GM23338 (cell line): ENCODE data around the gene PHKA2. TPM values are rescaled to one million over a fixed set of nuclear protein-coding genes. Genes with fewer than 3 reads are reported as not detected.

Experiments
- ATAC-seq: fragments of 200-7000 bp; cut with Tn5 transposase; 3 replicates; pipeline ENCODE4 v1.9.1; 2020
- DNase-seq: peaks from one replicate; pipeline ENCODE4 v3.0.0-alpha.2; 2015; ENCODE audit warnings: low spot score
- H2AFZ ChIP-seq: fragments of 200-600 bp; sonication (generic); 2 replicates; pipeline ENCODE4 v1.8.0; 2016; ENCODE audit warnings: antibody characterized with exemption, mild to moderate bottlenecking, moderate library complexity
- H3F3A ChIP-seq: fragments of 200-600 bp; sonication (generic); replicated peaks from 2 replicates; pipeline ENCODE4 v1.8.0; 2017; ENCODE audit warnings: antibody characterized with exemption, mixed run types, low read depth
- H3K27ac ChIP-seq: fragments of 200-600 bp; sonication (generic); 2 replicates; pipeline ENCODE4 v1.6.1; 2016; ENCODE audit warnings: low read depth
- H3K27me3 ChIP-seq: fragments of 200-600 bp; sonication (generic); 2 replicates; pipeline ENCODE4 v1.8.0; 2016; ENCODE audit warnings: mild to moderate bottlenecking, mixed run types, moderate library complexity; ENCODE audit not compliant: insufficient read depth
- H3K36me3 ChIP-seq: fragments of 200-600 bp; sonication (generic); 2 replicates; pipeline ENCODE4 v1.8.0; 2016; ENCODE audit warnings: mild to moderate bottlenecking; ENCODE audit not compliant: insufficient read depth
- H3K4me1 ChIP-seq: fragments of 200-600 bp; sonication (generic); 2 replicates; pipeline ENCODE4 v1.8.0; 2016; ENCODE audit warnings: mild to moderate bottlenecking, moderate library complexity; ENCODE audit not compliant: insufficient read depth
- H3K4me2 ChIP-seq: fragments of 200-600 bp; sonication (generic); 2 replicates; pipeline ENCODE4 v1.7.1; 2017; ENCODE audit warnings: mixed run types
- H3K4me3 ChIP-seq: fragments of 200-600 bp; sonication (generic); 2 replicates; pipeline ENCODE4 v1.6.1; 2016; ENCODE audit warnings: mixed run types
- H3K79me2 ChIP-seq: fragments of 200-600 bp; sonication (generic); replicated peaks from 2 replicates; pipeline ENCODE4 v1.8.0; 2017; ENCODE audit warnings: mild to moderate bottlenecking; ENCODE audit not compliant: insufficient read depth
- H3K9me2 ChIP-seq: fragments of 200-600 bp; sonication (generic); 2 replicates; pipeline ENCODE4 v1.8.0; 2017; ENCODE audit not compliant: insufficient read depth
- H4K20me1 ChIP-seq: fragments of 200-600 bp; sonication (generic); replicated peaks from 2 replicates; pipeline ENCODE4 v1.8.0; 2017; ENCODE audit warnings: mild to moderate bottlenecking; ENCODE audit not compliant: insufficient read depth
- H3K27ac Mint-ChIP-seq: 2 replicates; pipeline ENCODE4 v1.8.0; 2020; ENCODE audit warnings: inconsistent platforms, mild to moderate bottlenecking, moderate library complexity, mixed read lengths
- H3K27me3 Mint-ChIP-seq: 3 replicates; pipeline ENCODE4 v1.8.0; 2022; ENCODE audit warnings: low read depth, mild to moderate bottlenecking, moderate library complexity, mixed read lengths, inconsistent platforms; ENCODE audit not compliant: insufficient read depth, poor library complexity
- H3K36me3 Mint-ChIP-seq: 3 replicates; pipeline ENCODE4 v1.8.0; 2021; ENCODE audit warnings: low read depth, mild to moderate bottlenecking, inconsistent platforms, moderate library complexity, mixed read lengths
- H3K4me1 Mint-ChIP-seq: 3 replicates; pipeline ENCODE4 v1.8.0; 2020; ENCODE audit warnings: mild to moderate bottlenecking, inconsistent platforms, mixed read lengths
- H3K4me3 Mint-ChIP-seq: 3 replicates; pipeline ENCODE4 v1.8.0; 2021; ENCODE audit warnings: moderate library complexity, mild to moderate bottlenecking, inconsistent platforms, mixed read lengths
- H3K9me3 Mint-ChIP-seq: 3 replicates; pipeline ENCODE4 v1.8.0; 2020; ENCODE audit warnings: moderate library complexity, mild to moderate bottlenecking, inconsistent platforms, mixed read lengths
- CREB1 ChIP-seq: fragments of 250-450 bp; sonication (Bioruptor Pico); IDR thresholded peaks from 2 replicates; pipeline ENCODE4 v1.5.0; 2020; ENCODE audit warnings: low read depth, mild to moderate bottlenecking, moderate library complexity
- CTCF ChIP-seq, 2 experiments: fragments of 200-600 bp in 1 of 2; sonication (generic) in 1 of 2; conservative IDR thresholded peaks; 2 replicates each; pipeline versions ENCODE4 v1.5.1 to v1.6.1; 2016 to 2017; ENCODE audit warnings: antibody characterized with exemption in 2 of 2, low read depth in 2 of 2, mild to moderate bottlenecking in 2 of 2, moderate library complexity in 1 of 2
- ETS1 ChIP-seq: IDR thresholded peaks from 2 replicates; pipeline ENCODE4 v1.6.1; 2016; ENCODE audit warnings: antibody characterized with exemption
- EZH2 ChIP-seq: fragments of 200-600 bp; sonication (generic); IDR thresholded peaks from one replicate; pipeline ENCODE4 v1.8.0; 2017; ENCODE audit warnings: antibody characterized with exemption, mild to moderate bottlenecking, low read depth; ENCODE audit not compliant: unreplicated experiment
- EZH2phosphoT487 ChIP-seq: fragments of 200-600 bp; sonication (generic); IDR thresholded peaks from one replicate; pipeline ENCODE4 v1.8.1; 2018; ENCODE audit warnings: antibody characterized with exemption; ENCODE audit not compliant: unreplicated experiment
- JUNB ChIP-seq: IDR thresholded peaks from one replicate; pipeline ENCODE4 v1.6.1; 2016; ENCODE audit warnings: antibody characterized with exemption; ENCODE audit not compliant: unreplicated experiment
- NANOG ChIP-seq: IDR thresholded peaks from 2 replicates; pipeline ENCODE4 v1.6.1; 2016; ENCODE audit warnings: antibody characterized with exemption, borderline replicate concordance
- POLR2AphosphoS5 ChIP-seq: IDR thresholded peaks from 2 replicates; pipeline ENCODE4 v1.6.1; 2016; ENCODE audit warnings: antibody characterized with exemption, low read depth
- REST ChIP-seq: IDR thresholded peaks from one replicate; pipeline ENCODE4 v1.6.1; 2018; ENCODE audit warnings: antibody characterized with exemption; ENCODE audit not compliant: unreplicated experiment
- STAT1 ChIP-seq: IDR thresholded peaks from one replicate; pipeline ENCODE4 v1.6.1; 2016; ENCODE audit warnings: antibody characterized with exemption; ENCODE audit not compliant: unreplicated experiment
- ZNF114 ChIP-seq: fragments of 250-450 bp; sonication (Bioruptor Pico); IDR thresholded peaks from 2 replicates; pipeline ENCODE4 v1.5.0; 2020; ENCODE audit warnings: mild to moderate bottlenecking, moderate library complexity
- ZNF331 ChIP-seq: fragments of 250-450 bp; sonication (Bioruptor Pico); IDR thresholded peaks from 2 replicates; pipeline ENCODE4 v1.5.0; 2020; ENCODE audit warnings: low read depth, mild to moderate bottlenecking, moderate library complexity
- ZNF462 ChIP-seq: fragments of 250-450 bp; sonication (Bioruptor Pico); IDR thresholded peaks from 2 replicates; pipeline ENCODE4 v1.5.0; 2020; ENCODE audit warnings: mild to moderate bottlenecking, moderate library complexity
- polyA plus RNA-seq: library from polyadenylated mRNA; unstranded; fragments of >200 nt; fragmentation: Nextera tagmentation; extraction: Ambion mirVana; gene quantifications from 2 replicates; pipeline ENCODE4 v1.2.1, GENCODE V29; 2016
- total RNA-seq: library from RNA; depleted of rRNA; stranded (reverse); fragments of >200 nt; shearing (Covaris generic); gene quantifications from 2 replicates; pipeline ENCODE4 v1.2.3, GENCODE V29; 2014

PHKA2 gene
- total and polyA plus RNA-seq, 2 experiments from 2014 or later: 8.0 to 23.9 TPM

GRCh38 chrX:18964901-18965300, 19.0 kb downstream of the PHKA2 start (continued):
- no peak for TF ChIP-seq ETS1
- no peak for TF ChIP-seq EZH2phosphoT487

GRCh38 chrX:18964026-18964425, 19.9 kb downstream of the PHKA2 start:
- H3K4me1 Mint-ChIP-seq: peaks cover 14% of the 10 kb centered on the region
- Histone ChIP-seq H3K36me3 (no peaks in the 10 kb centered on the region), H3F3A (no peaks in the 10 kb centered on the region), H3K4me2 (no peak overlapping the region), H4K20me1 (no peaks in the 10 kb centered on the region), H3K4me3 (no peak overlapping the region), H3K9me2 (no peaks in the 10 kb centered on the region), H3K27ac (no peak overlapping the region), H3K79me2 (no peaks in the 10 kb centered on the region; the same call in none of the 2 replicates), H2AFZ (no peak overlapping the region), H3K4me1 (no peaks in the 10 kb centered on the region), H3K27me3 (no peaks in the 10 kb centered on the region)
- no peak for ATAC-seq
- H3K36me3 Mint-ChIP-seq: no peaks in the 10 kb centered on the region
- no peaks in the 10 kb centered on the region for H3K9me3 Mint-ChIP-seq
- no peak for DNase-seq
- H3K4me3 Mint-ChIP-seq: no peak overlapping the region
- no peak overlapping the region for H3K27ac Mint-ChIP-seq
- H3K27me3 Mint-ChIP-seq: no peaks in the 10 kb centered on the region
- no peak for TF ChIP-seq STAT1
- no peak for TF ChIP-seq JUNB
- no peak for TF ChIP-seq NANOG
- TF ChIP-seq REST: no peak
- no peak for TF ChIP-seq CTCF (conservative IDR thresholded peaks at IDR 0.05; ENCODE audit: low read depth in 2 of 2)
- no peak for TF ChIP-seq CREB1 (CRISPR knock-in tag)
- TF ChIP-seq POLR2AphosphoS5: no peak
- no peak for TF ChIP-seq ZNF331 (CRISPR knock-in tag)
- no peak for TF ChIP-seq ZNF114 (CRISPR knock-in tag)
- no peak for TF ChIP-seq EZH2phosphoT487
- no peak for TF ChIP-seq EZH2
- no peak for TF ChIP-seq ZNF462 (CRISPR knock-in tag)
